Glutamatergic neuron (in vitro differentiated cells): Measurements from ENCODE around the gene GFOD1. TPM values are rescaled to one million over a fixed set of nuclear protein-coding genes. Genes with fewer than 3 reads are reported as not detected.
"Not testable (repeated sequence)": the region's sequence is repeated elsewhere in the genome, so short reads cannot be mapped to it uniquely, and the experiment has no call there.

ENCODE experiments used
- DNase-seq: peaks from one replicate; pipeline ENCODE4 v3.0.0; 2022
- H3K27ac Mint-ChIP-seq: one replicate; pipeline ENCODE4 v1.8.0; 2020; ENCODE audit warnings: mild to moderate bottlenecking, mixed read lengths, inconsistent platforms; ENCODE audit not compliant: unreplicated experiment
- H3K27me3 Mint-ChIP-seq: one replicate; pipeline ENCODE4 v1.8.0; 2020; ENCODE audit warnings: mild to moderate bottlenecking, moderate library complexity, mixed read lengths, inconsistent platforms; ENCODE audit not compliant: unreplicated experiment
- H3K36me3 Mint-ChIP-seq: one replicate; pipeline ENCODE4 v1.8.0; 2020; ENCODE audit warnings: mild to moderate bottlenecking, mixed read lengths, inconsistent platforms; ENCODE audit not compliant: unreplicated experiment
- H3K4me1 Mint-ChIP-seq: one replicate; pipeline ENCODE4 v1.8.0; 2020; ENCODE audit warnings: mild to moderate bottlenecking, low read depth, mixed read lengths, inconsistent platforms; ENCODE audit not compliant: unreplicated experiment
- H3K4me3 Mint-ChIP-seq: one replicate; pipeline ENCODE4 v1.8.0; 2020; ENCODE audit warnings: mild to moderate bottlenecking, mixed read lengths, inconsistent platforms; ENCODE audit not compliant: unreplicated experiment
- H3K9me3 Mint-ChIP-seq: one replicate; pipeline ENCODE4 v1.8.0; 2020; ENCODE audit warnings: mild to moderate bottlenecking, moderate library complexity, mixed read lengths, inconsistent platforms; ENCODE audit not compliant: unreplicated experiment
- CTCF ChIP-seq: fragments of 200-600 bp; sonication (generic); IDR thresholded peaks from one replicate; pipeline ENCODE4 v1.5.0; 2021; ENCODE audit not compliant: partially characterized antibody, unreplicated experiment
- total RNA-seq: library from RNA; stranded (reverse); fragmentation: NEBNext Ultra II Directional; extraction: Animal tissue kit (Norgen Biotek cat#: 25700); gene quantifications from one replicate; pipeline ENCODE4 v1.2.1, GENCODE V29; 2021; ENCODE audit not compliant: unreplicated experiment

The GFOD1 gene
- total RNA-seq, 1 donor from 2014 or later: 4.1 TPM

DNA sequence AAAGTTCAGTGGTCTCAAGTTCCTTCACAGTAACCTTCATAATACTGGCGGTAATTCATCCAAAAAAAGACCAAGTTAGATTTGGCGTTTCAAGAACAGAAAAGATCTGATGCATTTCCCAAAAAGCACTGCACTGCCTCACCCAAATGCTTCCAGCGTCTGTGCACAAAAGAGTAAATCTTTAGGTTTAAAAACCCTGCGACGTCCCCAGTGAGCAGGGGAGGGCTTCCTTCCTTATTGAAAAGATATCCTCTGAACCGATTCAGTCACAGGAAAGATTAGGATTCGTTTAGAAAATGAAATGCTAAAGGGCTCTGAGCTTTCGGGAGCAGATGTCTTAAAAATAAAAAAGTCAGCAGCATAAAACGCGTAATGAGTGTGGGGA is 159.7 kb downstream of the GFOD1 start:
- no peak for DNase-seq

DNA sequence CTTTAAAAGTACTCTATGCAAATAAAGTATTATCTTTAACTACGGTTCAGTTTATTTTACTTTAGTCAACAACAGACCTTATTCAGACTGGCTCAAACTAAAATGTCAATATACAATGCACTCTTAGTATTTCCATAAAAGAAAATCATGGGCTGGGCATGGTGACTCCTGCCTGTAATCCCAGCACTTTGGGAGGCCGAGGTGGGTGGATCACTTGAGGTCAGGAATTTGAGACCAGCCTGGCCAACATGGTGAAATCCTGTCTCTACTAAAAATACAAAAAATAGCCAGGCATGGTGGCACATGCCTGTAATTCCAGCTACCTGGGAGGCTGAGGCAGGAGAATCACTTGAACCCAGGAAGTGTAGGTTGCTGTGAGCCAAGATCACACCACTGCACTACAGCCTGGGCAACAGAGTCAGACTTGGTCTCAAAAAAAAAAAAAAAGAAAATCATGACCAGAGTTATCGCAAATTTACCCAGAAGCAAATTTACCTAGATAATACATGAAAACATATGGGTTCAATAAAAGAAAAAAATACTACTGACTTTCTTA is 161.3 kb downstream of the GFOD1 start:
- DNase-seq, H3K27ac Mint-ChIP-seq, H3K27me3 Mint-ChIP-seq, H3K4me1 Mint-ChIP-seq, H3K9me3 Mint-ChIP-seq, H3K4me3 Mint-ChIP-seq, H3K36me3 Mint-ChIP-seq: not testable (repeated sequence)

More for the DNA sequence above, 159.7 kb downstream of the GFOD1 start:
- Mint-ChIP-seq H3K9me3 (no peaks in the 10 kb centered on the region), H3K27ac (peak overlapping the region; percentile 86), H3K4me1 (peaks cover 6% of the 10 kb centered on the region), H3K4me3 (peak overlapping the region; percentile 92), H3K36me3 (no peaks in the 10 kb centered on the region), H3K27me3 (no peaks in the 10 kb centered on the region)
- no peak for TF ChIP-seq CTCF

DNA sequence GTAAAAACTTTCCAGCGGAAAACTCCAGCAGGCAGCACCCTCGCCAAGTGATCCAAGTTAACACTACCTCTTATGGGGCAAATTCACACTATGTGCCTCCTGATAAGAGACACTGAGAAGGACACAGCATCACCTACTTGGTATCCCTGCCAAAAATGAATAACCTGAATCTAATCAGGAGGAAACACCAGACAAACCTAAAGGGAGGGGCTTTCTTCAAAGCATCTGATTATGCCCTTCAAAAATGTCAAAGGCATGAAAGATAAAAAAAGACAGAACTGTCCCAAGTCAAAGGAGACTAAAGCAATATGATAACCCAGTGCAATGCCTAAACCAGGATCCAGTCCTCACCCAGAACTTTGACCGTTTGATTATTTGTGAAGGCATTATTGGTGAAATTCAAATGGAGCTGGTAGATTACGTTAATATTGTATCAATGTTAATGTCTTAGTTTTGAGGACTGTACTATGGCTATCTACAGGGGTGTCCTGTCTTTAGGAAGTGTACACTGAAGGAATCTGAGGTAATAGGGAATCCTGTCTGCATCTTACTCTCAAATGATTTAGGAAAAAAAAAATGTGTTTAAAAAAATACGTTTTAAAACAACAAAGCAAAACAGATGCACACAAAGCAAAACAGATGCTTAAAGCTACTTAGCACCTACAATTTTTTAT is 167.4 kb downstream of the GFOD1 start:
- Mint-ChIP-seq H3K4me1 (no peaks in the 10 kb centered on the region), H3K36me3 (no peaks in the 10 kb centered on the region), H3K9me3 (no peaks in the 10 kb centered on the region), H3K27ac (no peak overlapping the region), H3K27me3 (no peaks in the 10 kb centered on the region), H3K4me3 (no peak overlapping the region)
- DNase-seq: no peak
- TF ChIP-seq CTCF: no peak

DNA sequence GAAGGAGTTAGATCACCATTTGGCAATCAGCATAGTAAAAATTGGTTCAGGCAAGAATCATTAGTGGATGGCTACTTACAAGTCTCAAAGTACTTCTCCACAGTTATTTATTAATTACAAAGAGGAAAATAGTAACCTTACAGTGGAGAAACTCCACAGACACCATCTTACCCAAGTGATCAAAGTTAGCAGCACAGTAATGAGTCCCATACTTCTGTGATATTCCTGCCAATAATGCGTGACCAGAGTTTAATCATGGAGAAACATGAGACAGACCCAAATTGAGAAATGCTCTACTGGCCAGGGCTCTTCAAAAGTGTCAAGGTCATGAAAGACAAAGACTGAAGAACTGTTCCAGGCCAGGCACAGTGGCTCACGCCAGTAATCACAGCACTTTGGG is 168.6 kb downstream of the GFOD1 start:
- no peak overlapping the region for H3K27ac Mint-ChIP-seq
- H3K36me3 Mint-ChIP-seq: no peaks in the 10 kb centered on the region
- no peak for DNase-seq
- TF ChIP-seq CTCF: no peak
- no peaks in the 10 kb centered on the region for H3K4me1 Mint-ChIP-seq
- no peak overlapping the region for H3K4me3 Mint-ChIP-seq
- H3K9me3 Mint-ChIP-seq: no peaks in the 10 kb centered on the region
- H3K27me3 Mint-ChIP-seq: no peaks in the 10 kb centered on the region

DNA sequence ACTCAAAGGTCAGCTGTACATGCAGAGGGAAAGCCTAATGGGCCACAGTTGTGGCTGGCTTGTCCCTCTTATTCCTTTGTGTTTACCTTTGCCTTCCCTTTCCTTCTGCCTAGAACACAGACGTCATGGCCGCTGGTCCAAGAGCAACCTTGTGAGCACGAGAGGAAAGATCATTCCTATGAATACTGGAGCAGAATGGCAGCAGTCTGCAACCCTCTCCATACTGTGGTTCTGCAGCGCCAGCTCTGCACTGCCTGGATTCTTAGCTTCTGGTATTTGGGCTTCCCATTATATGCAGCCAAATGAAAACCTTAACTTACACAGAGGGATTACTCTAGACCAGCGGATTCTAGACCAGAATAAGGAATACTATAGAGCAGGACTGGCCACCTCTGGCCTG is 171.5 kb downstream of the GFOD1 start:
- Mint-ChIP-seq H3K36me3 (no peaks in the 10 kb centered on the region), H3K4me1 (no peaks in the 10 kb centered on the region), H3K27me3 (no peaks in the 10 kb centered on the region), H3K4me3 (no peak overlapping the region), H3K9me3 (no peaks in the 10 kb centered on the region), H3K27ac (no peak overlapping the region)
- no peak for TF ChIP-seq CTCF
- DNase-seq: no peak
